Parathyroid adenoma (tissue), 2 donors: ENCODE data around the gene CSMD2.

ENCODE experiments used
- H2AFZ ChIP-seq: fragments of 300-600 bp; sonication (generic); one replicate; pipeline ENCODE4 v1.7.0; 2017; ENCODE audit warnings: antibody characterized with exemption, mild to moderate bottlenecking
- H3K27ac ChIP-seq: fragments of 300-600 bp; sonication (generic); one replicate; pipeline ENCODE4 v1.7.0; 2017
- H3K27me3 ChIP-seq: fragments of 300-600 bp; sonication (generic); one replicate; pipeline ENCODE4 v1.7.0; 2017; ENCODE audit warnings: low read length; ENCODE audit not compliant: control insufficient read depth, insufficient read depth
- H3K36me3 ChIP-seq: fragments of 300-600 bp; sonication (generic); one replicate; pipeline ENCODE4 v1.7.0; 2017; ENCODE audit warnings: low read length; ENCODE audit not compliant: control insufficient read depth, insufficient read depth
- H3K4me1 ChIP-seq: fragments of 300-600 bp; sonication (generic); one replicate; pipeline ENCODE4 v1.7.0; 2017; ENCODE audit warnings: control low read depth
- H3K4me2 ChIP-seq: fragments of 300-600 bp; sonication (generic); one replicate; pipeline ENCODE4 v1.7.0; 2017; ENCODE audit warnings: low read length
- H3K4me3 ChIP-seq: fragments of 300-600 bp; sonication (generic); one replicate; pipeline ENCODE4 v1.7.0; 2017; ENCODE audit warnings: low read depth, low read length
- H3K79me2 ChIP-seq: fragments of 300-600 bp; sonication (generic); one replicate; pipeline ENCODE4 v1.7.0; 2017; ENCODE audit warnings: control low read depth
- H3K9ac ChIP-seq: fragments of 300-600 bp; sonication (generic); one replicate; pipeline ENCODE4 v1.7.0; 2017; ENCODE audit warnings: mild to moderate bottlenecking
- H3K9me3 ChIP-seq: fragments of 300-600 bp; sonication (generic); one replicate; pipeline ENCODE4 v1.7.0; 2017; ENCODE audit warnings: low read length; ENCODE audit not compliant: control insufficient read depth
- TF ChIP-seq, protein P1 (sequence below): fragments of 300-600 bp; sonication (generic); IDR thresholded peaks from one replicate; pipeline ENCODE4 v1.7.0; 2017; ENCODE audit warnings: antibody characterized with exemption, mild to moderate bottlenecking
- donor health status: primary hyperparathyroidism.

Gene CSMD2

GRCh38 chr1:34147301-34147700, 17.7 kb downstream of the CSMD2 start:
- TF ChIP-seq, protein P1, sequence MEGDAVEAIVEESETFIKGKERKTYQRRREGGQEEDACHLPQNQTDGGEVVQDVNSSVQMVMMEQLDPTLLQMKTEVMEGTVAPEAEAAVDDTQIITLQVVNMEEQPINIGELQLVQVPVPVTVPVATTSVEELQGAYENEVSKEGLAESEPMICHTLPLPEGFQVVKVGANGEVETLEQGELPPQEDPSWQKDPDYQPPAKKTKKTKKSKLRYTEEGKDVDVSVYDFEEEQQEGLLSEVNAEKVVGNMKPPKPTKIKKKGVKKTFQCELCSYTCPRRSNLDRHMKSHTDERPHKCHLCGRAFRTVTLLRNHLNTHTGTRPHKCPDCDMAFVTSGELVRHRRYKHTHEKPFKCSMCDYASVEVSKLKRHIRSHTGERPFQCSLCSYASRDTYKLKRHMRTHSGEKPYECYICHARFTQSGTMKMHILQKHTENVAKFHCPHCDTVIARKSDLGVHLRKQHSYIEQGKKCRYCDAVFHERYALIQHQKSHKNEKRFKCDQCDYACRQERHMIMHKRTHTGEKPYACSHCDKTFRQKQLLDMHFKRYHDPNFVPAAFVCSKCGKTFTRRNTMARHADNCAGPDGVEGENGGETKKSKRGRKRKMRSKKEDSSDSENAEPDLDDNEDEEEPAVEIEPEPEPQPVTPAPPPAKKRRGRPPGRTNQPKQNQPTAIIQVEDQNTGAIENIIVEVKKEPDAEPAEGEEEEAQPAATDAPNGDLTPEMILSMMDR = no peak
- no peak overlapping the region for H3K4me3 ChIP-seq
- no peak overlapping the region for H2AFZ ChIP-seq
- H3K4me1 ChIP-seq = no peaks in the 10 kb centered on the region
- H3K4me2 ChIP-seq = no peak overlapping the region
- no peaks in the 10 kb centered on the region for H3K9me3 ChIP-seq
- no peak overlapping the region for H3K9ac ChIP-seq
- H3K27me3 ChIP-seq = no peaks in the 10 kb centered on the region
- no peaks in the 10 kb centered on the region for H3K36me3 ChIP-seq
- H3K27ac ChIP-seq = no peak overlapping the region
- no peaks in the 10 kb centered on the region for H3K79me2 ChIP-seq

DNA sequence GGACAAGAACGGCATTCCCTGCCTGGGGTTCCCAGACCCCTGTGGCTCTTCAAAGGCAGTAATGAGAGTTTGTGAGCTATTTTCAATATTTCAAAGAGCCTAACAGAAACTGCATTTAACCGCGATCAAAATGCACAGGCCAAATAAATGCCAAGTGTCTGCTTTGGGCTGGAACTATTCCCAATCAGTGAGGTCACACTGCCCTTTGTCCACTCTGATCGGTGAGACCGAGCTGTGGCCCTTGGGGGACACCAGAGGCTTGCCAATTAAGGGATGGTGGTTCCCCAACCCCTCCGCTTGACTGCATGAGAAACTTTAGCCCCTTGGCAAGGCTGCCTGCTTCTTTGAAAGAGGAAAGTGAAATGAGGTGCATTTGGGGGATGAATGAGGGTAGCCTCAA, 20.3 kb downstream of the CSMD2 start:
- Histone ChIP-seq H3K4me2 (no peak overlapping the region), H3K79me2 (no peaks in the 10 kb centered on the region), H2AFZ (no peak overlapping the region), H3K9ac (no peak overlapping the region), H3K27me3 (no peaks in the 10 kb centered on the region), H3K27ac (no peak overlapping the region), H3K4me1 (no peaks in the 10 kb centered on the region), H3K4me3 (no peak overlapping the region), H3K9me3 (no peaks in the 10 kb centered on the region), H3K36me3 (no peaks in the 10 kb centered on the region)
- TF ChIP-seq, protein P1 = no peak

- TF ChIP-seq, protein P1 = no peak
- Histone ChIP-seq H3K36me3 (no peaks in the 10 kb centered on the region), H2AFZ (no peak overlapping the region), H3K4me2 (no peak overlapping the region), H3K4me3 (no peak overlapping the region), H3K27ac (no peak overlapping the region), H3K79me2 (no peaks in the 10 kb centered on the region), H3K4me1 (no peaks in the 10 kb centered on the region), H3K9ac (no peak overlapping the region), H3K27me3 (no peaks in the 10 kb centered on the region), H3K9me3 (no peaks in the 10 kb centered on the region)
Observed at GRCh38 chr1:34143975-34144374, 21.1 kb downstream of the CSMD2 start.

GRCh38 chr1:34140011-34140676, 24.9 kb downstream of the CSMD2 start:
- no peaks in the 10 kb centered on the region for H3K9me3 ChIP-seq
- H2AFZ ChIP-seq = no peak overlapping the region
- no peak overlapping the region for H3K4me3 ChIP-seq
- H3K27ac ChIP-seq = no peak overlapping the region
- TF ChIP-seq, protein P1 = no peak
- H3K27me3 ChIP-seq = no peaks in the 10 kb centered on the region
- H3K4me2 ChIP-seq = no peak overlapping the region
- no peak overlapping the region for H3K9ac ChIP-seq
- no peaks in the 10 kb centered on the region for H3K4me1 ChIP-seq
- no peaks in the 10 kb centered on the region for H3K36me3 ChIP-seq
- H3K79me2 ChIP-seq = no peaks in the 10 kb centered on the region

- no peak overlapping the region for H3K4me3 ChIP-seq
- H2AFZ ChIP-seq = no peak overlapping the region
- H3K4me2 ChIP-seq = no peak overlapping the region
- no peaks in the 10 kb centered on the region for H3K79me2 ChIP-seq
- H3K9me3 ChIP-seq = no peaks in the 10 kb centered on the region
- H3K36me3 ChIP-seq = no peaks in the 10 kb centered on the region
- no peaks in the 10 kb centered on the region for H3K4me1 ChIP-seq
- TF ChIP-seq, protein P1 = no peak
- H3K27me3 ChIP-seq = no peaks in the 10 kb centered on the region
- H3K27ac ChIP-seq = no peak overlapping the region
- no peak overlapping the region for H3K9ac ChIP-seq
Observed at GRCh38 chr1:34137411-34137810, 27.6 kb downstream of the CSMD2 start.
